ENCODE measurements around the gene SSH2. TPM values are rescaled to one million over a fixed set of nuclear protein-coding genes. Genes with fewer than 3 reads are reported as not detected.

SSH2 gene
- total and polyA plus RNA-seq, 2 of the 13 experiments (the other 11 are each of a cell fraction or from before 2014, with no cell fraction given), result 6.0 to 6.4 TPM

- no peak for TF ChIP-seq HOXA7 (CRISPR knock-in tag; IDR thresholded peaks at IDR 0.05)
- no peak for TF ChIP-seq FOXC1 (CRISPR knock-in tag; IDR thresholded peaks at IDR 0.05; ENCODE audit: borderline replicate concordance)
- 0 out of 2 replicates have a peak, but pooled peaks have one; percentile 15 for TF ChIP-seq ATF2 (CRISPR knock-in tag; IDR thresholded peaks at IDR 0.05)
- TF ChIP-seq, protein P1, sequence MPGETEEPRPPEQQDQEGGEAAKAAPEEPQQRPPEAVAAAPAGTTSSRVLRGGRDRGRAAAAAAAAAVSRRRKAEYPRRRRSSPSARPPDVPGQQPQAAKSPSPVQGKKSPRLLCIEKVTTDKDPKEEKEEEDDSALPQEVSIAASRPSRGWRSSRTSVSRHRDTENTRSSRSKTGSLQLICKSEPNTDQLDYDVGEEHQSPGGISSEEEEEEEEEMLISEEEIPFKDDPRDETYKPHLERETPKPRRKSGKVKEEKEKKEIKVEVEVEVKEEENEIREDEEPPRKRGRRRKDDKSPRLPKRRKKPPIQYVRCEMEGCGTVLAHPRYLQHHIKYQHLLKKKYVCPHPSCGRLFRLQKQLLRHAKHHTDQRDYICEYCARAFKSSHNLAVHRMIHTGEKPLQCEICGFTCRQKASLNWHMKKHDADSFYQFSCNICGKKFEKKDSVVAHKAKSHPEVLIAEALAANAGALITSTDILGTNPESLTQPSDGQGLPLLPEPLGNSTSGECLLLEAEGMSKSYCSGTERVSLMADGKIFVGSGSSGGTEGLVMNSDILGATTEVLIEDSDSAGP (CRISPR knock-in tag; IDR thresholded peaks at IDR 0.05; ENCODE audit: borderline replicate concordance), result peak; percentile 71; the same call in 1 of the 2 replicates
- TF ChIP-seq ZBTB2 (CRISPR knock-in tag; IDR thresholded peaks at IDR 0.05; ENCODE audit: low read depth), result no peak; the same call in 1 of the 2 replicates
- TF ChIP-seq PRMT3 (CRISPR knock-in tag; IDR thresholded peaks at IDR 0.05; ENCODE audit: borderline replicate concordance, low read depth), result no peak
- TF ChIP-seq ZNF33B (CRISPR knock-in tag; IDR thresholded peaks at IDR 0.05), result 0 out of 2 replicates have a peak, but pooled peaks have one; percentile 49
- peak; percentile 48; the same call in 1 of the 2 replicates for TF ChIP-seq ZNF790 (CRISPR knock-in tag; IDR thresholded peaks at IDR 0.05; ENCODE audit: borderline replicate concordance)
- TF ChIP-seq POGZ (CRISPR knock-in tag; IDR thresholded peaks at IDR 0.05), result peak; percentile 30; the same call in 1 of the 2 replicates
- TF ChIP-seq ARID3A (IDR thresholded peaks at IDR 0.05; ENCODE audit: low read depth, low read length), result no peak
- no peak for TF ChIP-seq TP53 (CRISPR knock-in tag; conservative IDR thresholded peaks at IDR 0.05)
- no peak for TF ChIP-seq ZFP82 (CRISPR knock-in tag; IDR thresholded peaks at IDR 0.05; ENCODE audit: borderline replicate concordance)
- TF ChIP-seq SIN3B (IDR thresholded peaks at IDR 0.05; ENCODE audit: low read length), result no peak
- TF ChIP-seq GPN1 (CRISPR knock-in tag; IDR thresholded peaks at IDR 0.05; ENCODE audit: borderline replicate concordance), result 0 out of 2 replicates have a peak, but pooled peaks have one; percentile 55
- TF ChIP-seq TOE1 (CRISPR knock-in tag; IDR thresholded peaks at IDR 0.05), result peak; percentile 64; the same call in 1 of the 2 replicates
- TF ChIP-seq ZFP36 (IDR thresholded peaks at IDR 0.05; ENCODE audit: borderline replicate concordance, low read depth, low read length, partially characterized antibody), result no peak
- no peak for TF ChIP-seq TAF15 (IDR thresholded peaks at IDR 0.05; ENCODE audit: low read depth, low read length, poor library complexity, severe bottlenecking)
- TF ChIP-seq THAP9 (CRISPR knock-in tag; IDR thresholded peaks at IDR 0.05; ENCODE audit: borderline replicate concordance), result peak; percentile 92; the same call in 1 of the 2 replicates
- no peak for TF ChIP-seq ISL2 (CRISPR knock-in tag; IDR thresholded peaks at IDR 0.05)
These were observed 168.8 kb downstream of the SSH2 start (continued) for GRCh38 chr17:29761040-29761761.

All from HepG2 (cell line).